ENCODE data around the gene CDH2.

Gene CDH2

DNA sequence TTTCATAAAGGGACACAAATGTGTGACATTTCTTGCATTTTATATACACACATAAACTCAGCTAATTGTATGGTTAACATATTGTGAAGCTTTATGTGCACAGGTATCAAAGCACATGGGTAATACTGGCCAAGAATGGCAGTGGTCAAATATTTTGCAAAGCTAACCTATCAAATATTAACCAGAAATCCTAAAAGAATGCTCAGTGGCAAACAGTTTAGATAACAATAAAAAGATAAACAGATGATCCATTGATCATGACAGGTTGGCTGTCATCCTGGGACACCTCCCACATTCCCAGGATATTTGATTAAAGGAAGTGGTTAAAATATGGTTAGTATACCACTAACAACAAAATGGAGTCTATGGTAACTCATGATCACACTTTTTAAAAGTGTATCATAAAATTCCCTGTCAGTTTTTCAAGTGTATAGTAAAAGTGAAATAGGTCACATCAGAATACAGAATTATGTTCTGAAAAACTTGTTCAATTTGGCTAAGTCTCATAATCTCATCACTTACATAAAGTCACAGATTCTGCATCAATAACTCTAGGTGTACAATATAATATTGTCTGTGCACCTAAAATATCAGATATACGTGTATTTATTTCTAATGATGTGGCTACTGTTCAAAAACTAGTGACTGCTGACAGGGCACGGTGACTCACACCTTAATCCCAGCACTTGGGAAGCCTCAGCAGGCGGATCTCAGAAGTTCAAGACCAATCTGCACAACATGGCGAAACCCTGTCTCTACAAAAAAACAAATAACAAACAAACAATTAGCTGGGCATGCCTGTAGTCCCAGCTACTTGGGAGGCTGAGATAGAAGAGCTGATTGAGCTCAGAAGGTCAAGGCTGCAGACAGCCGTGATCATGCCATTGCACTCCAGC, 48.9 kb downstream of the CDH2 start:
- DNase-seq (ENCODE audit: low read depth) = no peak

DNA sequence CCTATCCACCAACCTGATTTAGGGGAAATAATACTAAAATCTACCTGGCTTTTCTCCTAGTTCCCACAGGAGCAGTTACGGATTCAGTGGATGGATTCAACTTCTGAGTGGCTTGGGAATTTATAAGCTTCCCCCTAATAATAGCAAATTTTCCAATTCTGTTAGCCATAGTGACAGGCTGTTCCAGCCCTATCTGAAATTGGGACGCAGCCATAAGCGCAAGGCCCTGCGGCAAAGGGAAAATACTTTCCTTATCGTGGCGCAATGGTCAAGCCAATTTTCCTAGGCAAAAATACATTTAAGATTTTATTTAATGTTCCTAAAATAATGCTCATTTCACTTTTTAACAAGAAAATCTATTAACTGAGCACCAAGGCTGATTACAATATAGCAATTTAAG, 49.7 kb downstream of the CDH2 start:
- DNase-seq (ENCODE audit: low read depth) = no peak

DNA sequence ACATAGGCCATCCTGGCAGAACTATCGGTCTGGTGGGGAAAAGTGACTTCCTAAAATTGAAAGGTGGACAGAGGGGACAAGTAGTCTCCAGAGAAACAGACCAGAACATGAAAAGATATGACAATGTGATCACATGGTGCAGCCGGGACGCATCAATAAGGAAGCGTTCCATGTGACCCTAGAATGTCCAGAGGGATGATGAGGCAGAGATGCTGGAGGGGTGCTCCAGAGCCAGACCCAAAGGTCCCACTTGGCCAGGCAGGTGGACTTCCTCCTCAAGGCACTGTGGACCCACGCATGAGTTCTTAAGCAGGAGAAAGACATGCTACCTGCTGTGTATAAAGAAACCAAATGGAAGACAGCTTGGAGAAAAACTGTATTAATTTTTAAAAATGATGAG, 50.2 kb downstream of the CDH2 start:
- DNase-seq (ENCODE audit: low read depth) = no peak

DNA sequence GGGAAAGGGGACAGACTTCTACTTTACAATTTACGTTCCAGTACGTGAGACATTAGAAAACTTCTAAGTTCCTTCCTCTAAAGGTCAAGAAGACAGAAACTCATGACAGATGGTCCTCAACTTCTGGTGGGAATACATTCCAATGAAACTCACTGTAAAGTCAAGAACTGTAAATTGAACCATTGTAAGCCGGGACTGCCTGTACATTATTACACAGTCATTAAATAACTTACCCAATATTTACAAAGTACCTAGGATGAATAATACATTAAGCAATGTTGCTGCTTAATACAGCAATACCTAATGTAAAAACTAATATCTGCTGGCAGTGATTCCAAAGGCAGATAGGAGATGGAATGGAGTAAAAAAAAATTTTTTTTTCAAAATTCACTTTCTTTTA, 51.9 kb downstream of the CDH2 start:
- DNase-seq (ENCODE audit: low read depth) = no peak

DNA sequence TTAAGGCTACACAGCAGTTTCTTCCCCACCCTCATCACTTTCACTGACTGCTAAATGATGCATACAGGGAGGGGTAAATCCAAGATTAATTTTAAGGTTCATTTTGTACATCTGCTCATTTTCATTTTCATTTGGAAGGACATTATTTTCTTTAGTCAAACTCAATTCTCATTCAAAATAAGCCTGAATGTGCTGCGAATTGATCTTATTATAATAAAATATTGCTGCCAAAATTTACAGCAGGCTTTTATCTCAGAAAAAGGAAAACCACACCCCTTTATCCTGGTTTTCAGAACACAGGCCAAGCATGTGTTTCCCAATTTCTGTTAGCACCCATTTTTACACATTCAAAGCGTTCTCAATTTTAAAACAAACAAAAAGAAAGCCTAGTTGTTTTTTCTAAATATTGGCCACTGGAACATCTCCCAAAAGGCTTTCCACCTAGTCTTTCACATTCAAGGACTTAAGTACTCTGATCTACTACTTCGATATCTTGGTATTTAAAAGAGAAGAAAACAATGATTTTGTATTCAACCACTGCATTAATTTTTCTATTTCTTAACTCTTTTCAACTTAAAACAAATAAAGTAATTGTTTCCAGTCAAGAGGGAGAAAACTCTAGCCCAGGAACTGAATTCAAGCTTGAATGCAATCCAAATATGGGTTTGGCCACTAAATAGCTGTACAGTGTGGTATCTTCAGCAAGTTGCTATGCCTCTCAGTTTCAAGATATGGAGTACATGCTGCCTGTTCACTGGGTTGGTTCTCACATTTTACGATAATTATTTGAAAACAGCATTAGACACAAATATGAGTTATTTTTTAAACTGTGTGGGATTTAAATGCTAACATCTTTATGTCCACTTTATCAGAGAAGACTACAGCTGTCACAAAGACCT, 52.5 kb downstream of the CDH2 start:
- DNase-seq (ENCODE audit: low read depth) = peak; percentile 59

DNA sequence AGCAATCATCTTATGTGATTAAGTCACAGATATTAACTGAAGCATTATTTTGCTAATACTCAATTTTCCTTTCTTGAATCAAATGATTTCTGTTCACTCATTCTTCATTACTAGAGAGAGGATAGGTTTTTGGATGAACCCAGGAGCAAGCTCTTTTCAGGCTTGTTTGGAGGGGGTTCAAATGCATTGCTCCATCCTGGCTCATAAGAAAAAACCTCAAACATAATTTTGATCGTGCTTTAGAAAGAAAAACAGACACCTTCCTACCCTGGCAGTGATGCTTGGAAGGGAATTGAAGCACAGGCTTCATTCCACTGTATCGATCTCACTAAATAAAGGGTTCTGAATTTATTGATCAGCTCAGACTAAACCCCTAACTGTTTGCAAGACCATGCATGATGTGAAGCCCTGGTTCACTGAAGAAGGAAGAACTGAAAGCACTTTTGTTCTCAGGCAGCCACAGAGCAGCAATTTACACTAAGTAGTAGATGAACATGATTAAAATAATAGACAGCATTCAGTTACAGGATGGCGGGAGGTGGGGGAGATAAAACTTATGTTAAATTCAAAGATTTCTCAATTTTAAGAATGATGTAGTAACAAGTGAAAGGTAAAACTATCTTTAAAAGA, 53.4 kb downstream of the CDH2 start:
- no peak for DNase-seq (ENCODE audit: low read depth)

DNA sequence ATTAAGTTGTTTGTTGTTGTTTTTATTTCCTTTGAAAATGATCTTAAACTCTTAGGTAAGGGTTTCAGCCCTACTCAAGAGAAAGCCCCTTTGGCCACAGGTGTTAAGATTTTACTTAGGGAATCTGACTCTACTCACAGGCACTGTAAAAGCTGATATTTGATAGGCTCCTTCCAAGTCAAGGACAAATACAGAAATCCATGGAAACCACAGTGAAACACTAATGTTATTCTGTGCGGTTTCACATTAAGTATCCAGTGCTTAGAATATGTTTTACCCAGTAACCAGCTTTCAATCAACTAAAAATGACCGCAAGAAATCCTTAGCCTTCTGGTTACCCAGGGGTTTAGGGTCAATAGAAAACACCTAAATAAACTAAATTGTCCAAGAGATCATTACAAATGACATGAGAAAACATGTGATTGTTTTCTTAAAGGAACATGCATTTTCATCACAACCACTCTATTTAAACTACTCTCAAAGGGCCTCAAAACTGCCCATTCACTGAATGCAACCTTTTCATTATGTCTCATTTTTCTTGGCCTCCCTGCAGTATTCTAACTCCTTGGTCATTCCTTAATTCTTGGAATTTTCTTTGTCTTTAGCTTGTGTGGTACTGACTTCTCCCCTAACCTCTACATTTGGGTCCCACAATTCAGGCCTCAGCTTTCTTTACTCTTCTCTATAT, 56.0 kb downstream of the CDH2 start:
- no peak for DNase-seq (ENCODE audit: low read depth)

DNA sequence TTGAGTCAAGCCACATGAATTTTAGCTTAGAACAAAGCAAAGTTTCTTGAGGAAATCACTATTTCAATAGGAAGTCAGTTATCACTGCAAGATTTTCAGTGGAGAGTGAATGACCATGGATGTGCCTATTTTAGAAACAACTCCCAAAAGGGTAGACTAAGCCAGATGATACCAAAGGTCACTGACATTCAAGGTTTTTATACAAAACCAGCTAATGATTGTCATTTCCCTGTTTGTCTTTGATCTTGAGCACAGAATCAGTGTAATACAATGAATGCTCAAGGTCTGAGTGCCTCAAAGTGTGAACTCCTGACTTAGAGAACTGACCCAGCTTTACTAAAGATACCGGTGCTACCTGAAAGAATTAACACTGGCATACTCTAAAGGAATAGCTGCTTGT, 60.5 kb downstream of the CDH2 start:
- DNase-seq (ENCODE audit: low read depth) = no peak

DNA sequence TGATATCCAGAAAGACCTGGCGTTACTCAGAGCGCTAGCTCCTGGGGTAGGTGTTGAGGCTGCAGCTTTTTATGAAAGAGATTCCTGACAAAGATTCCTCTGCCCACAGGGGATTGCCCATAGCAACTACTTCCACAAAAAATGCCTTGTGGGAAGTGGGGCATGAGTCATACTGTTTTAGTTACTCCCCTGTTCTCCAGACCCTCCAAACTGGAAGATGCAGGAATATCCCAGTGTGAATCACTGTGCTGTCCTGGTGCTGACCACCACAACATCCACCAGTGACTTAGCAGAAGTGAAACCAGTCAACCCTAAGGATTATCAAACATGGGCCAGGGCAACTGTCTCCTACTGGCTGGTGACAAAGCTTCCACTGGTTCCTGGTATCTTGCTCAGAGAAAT, 61.8 kb downstream of the CDH2 start:
- DNase-seq (ENCODE audit: low read depth) = peak; percentile 18

DNA sequence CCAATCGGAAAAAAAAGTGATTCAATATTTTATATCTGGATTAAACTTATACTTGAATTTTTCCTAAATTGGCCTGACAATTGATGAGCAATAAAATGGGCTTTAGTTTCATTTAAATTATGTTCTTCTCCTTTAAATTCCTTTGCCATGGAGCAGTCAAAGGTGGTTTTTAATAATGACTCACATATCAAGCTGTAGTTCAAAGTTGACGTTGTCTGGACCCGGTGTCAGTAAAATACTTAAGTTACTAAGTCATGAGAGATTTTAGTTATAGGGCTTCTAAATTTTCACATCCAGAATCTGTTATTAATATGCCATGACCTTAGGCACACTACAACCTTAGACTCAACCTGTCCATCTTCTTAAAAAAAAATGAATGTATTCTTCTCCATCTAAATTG, 62.5 kb downstream of the CDH2 start:
- DNase-seq (ENCODE audit: low read depth) = no peak

DNA sequence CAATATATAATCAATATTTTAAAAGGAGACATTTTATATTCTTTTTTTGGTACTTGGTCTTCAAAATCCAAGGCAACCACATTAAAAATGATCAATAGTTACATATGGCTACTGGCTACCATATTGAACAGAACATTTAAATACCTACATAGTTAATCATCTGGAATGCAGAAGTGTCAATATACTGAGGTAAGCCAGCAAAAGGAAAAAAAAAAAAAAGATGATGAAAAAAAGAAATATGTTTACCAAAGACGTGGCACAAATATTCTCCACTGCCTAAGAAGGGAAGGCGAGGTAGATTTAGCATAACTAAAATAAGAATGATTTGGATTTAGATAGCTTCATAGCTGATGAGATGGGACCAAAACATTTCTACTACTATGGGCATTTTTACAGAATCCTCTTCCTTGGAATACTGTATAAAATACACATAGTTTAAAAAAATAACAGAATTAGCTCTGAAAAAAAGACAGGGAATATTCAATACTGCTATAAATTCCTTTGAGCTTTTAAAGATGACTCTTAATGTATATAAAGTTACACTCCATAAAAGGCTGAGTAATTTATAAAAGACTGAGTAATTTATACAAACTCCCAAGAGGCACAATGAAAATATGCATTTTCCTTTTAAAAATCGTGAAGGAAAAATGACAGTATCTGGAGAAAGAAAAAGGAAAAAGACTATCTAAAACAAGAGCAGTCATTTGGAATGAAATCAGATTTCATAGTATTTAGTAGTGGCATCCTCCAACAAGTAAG, 63.5 kb downstream of the CDH2 start:
- no peak for DNase-seq (ENCODE audit: low read depth)

DNA sequence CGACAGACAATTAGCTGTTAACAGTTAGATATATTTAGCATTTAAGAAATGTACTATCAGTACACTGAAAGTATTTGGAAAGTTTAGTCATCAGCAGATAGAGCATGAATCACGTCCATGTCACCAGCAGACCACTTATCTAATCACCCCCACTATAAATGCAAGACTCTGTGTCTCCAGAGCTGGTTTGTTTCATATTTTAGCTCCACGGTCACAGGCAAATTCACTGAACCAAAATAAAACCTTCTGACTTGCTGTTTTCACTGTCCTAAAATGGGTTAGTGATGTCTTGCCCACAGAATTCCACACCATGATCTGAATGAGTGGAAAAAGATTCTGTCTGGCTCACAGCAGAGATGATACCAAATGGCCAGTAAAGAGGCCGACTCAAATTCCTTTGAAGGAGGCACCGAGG, 64.9 kb downstream of the CDH2 start:
- peak; percentile 25 for DNase-seq (ENCODE audit: low read depth)

DNA sequence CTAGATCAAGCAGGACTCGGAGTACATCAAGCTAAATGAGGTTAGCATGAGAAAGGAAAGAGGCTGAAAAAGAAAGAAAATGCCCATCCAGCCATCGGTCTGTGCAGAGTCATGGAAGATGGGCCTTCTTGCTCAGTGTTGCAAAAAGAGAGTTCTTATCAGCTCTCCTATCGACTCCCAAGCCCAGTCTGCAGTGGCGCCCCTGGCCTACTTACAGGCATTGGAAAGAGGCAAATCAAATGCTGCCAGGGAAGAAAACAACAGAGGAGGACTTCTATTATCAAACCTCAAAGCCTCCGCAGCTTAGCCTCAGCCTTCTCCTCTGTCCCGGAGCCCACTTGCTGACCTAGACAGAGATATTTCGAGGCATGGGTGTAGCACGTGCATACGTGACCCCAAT, 66.0 kb downstream of the CDH2 start:
- no peak for DNase-seq (ENCODE audit: low read depth)

DNA sequence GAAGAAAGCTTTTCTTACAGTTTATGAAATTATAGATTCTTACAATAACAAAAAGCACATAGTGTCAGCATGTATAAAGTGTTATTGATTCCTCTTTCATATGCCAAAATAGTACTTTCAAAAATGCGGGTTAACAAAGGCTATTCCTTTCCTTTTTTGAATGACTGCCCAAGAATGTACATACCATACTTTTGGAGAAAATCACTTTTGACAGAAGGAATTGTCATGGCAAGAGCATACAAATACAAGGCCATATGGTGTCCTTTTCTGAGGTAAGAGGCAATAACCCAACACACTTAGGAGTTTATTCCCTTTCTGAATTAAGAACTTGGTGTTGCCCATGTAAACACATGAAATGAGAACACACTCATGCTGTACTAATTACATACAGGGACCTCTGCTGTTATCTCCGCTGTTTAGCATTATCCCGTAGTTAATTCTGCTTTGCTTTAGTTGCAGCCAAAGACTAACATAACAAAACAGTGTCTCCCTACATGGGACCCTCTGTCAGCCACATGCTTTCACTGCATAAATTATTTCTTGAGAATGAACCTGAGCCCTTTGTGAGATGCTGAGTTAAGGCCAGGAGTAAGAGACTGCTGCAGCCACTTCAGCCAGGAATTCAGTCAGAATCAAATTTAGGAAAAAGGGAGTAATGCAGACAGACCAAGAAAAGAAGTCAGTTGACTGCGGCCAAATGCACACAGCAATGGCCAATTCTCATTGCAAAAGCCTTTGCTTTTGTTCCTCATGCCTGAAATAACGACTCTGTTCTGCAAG, 67.0 kb downstream of the CDH2 start:
- peak; percentile 46 for DNase-seq (ENCODE audit: low read depth)

DNA sequence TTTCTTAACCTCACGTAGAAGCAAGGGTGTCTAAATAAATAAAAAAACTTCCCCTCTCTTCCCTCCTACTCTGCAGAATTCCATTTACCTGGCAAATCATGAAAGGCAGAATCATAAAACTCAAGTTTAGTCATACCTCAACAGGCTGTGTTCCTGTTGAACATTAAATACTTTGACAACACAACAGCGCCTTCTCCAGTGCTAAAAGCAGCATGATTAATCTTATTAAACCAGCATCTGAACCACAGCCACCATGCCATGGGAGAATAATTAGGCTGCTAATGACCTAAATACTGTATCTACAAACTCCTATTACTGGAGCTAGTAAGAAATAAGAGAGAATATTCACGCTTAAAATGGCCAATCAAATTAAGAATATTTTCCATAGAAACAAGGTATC, 68.1 kb downstream of the CDH2 start:
- DNase-seq (ENCODE audit: low read depth) = no peak

DNA sequence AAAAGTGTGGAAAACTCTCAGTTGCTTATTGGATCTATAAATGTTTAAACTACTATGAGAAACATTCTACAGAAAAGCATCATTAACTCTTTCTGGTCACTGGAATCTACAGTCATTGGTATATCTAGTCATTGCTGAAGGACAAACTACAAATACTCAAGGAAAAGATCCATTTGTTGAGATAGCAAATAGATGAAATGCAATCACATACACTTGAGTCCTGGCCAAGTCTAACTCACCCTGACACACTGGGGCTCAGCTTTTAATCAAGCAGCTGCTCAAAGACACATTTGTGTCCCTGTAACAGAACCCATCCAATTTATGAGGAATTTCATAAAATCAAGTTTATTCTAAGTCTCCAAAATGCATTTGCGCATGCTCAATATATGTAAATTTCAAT, 68.7 kb downstream of the CDH2 start:
- no peak for DNase-seq (ENCODE audit: low read depth)

DNA sequence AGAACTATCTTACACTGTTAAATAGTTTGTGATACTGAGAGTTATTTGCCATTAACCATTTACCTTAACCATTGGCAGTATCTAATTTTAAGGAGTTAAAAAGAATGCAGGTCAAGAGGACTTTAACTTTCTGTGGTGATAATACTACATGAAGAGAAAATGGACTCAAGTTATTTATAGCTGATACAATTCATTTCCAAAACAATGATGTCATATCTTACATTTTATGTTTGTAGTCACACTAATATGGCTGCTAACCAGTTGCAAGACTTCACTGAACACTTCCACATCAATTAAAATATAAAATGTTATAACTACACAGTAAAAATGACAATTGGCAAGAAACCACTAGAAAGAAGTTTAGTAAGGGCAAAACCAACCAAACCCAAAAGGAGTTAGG, 77.7 kb downstream of the CDH2 start:
- DNase-seq (ENCODE audit: low read depth) = no peak

DNA sequence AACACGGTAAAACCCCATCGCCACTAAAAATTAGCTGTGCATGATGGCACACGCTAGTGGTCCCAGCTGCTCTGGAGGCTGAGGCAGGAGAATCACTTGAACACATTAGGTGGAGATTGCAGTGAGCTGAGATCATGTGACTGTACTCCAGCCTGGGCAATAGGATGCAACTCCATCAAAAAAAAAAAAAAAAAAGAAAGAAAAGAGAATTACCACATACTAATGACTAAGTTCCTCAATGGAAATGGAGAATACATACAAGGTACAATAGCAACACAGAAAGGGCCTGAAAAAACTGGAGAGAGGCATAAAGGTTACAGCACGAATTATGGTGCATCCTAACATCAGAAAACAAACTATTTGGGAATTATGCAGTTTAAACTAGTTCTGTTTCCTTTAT, 81.3 kb downstream of the CDH2 start:
- peak; percentile 9 for DNase-seq (ENCODE audit: low read depth)

DNA sequence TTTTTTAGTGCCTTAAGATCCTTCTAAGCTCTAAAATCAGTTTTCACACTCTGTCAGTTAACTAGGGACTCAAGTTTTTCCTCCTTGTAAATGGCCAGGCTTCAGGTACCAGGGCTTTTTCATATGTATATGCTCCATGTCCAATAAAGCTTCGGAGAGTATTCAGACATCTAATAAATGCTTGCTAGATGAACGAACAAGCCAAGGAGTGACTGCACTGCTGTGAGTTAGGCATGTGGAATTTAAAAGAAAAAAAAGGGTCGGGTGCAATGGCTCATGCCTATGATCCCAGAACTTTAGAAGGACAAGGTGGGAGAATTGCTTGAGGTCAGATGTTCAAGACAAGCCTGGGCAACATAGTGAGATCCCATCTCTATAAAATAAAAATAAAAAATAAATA, 81.9 kb downstream of the CDH2 start:
- no peak for DNase-seq (ENCODE audit: low read depth)

DNA sequence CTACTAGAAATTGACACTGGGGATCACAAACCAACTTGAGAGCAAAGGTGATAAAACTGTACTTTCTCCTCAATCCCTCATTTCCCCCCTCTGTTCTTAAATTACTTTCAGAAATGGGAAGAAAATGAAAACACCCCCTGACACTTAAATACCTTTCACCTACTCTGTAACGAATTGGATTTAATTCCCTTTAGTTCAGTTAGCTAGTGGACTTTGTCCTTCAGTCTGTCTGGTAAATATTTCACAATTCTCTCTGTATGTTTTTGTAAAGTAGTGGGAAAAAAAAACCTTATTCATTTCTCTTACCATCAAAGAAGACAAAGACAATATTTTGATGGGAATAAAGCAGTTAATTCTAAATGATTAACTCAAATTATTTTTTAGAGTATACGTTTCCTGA, 85.7 kb downstream of the CDH2 start:
- no peak for DNase-seq (ENCODE audit: low read depth)

DNA sequence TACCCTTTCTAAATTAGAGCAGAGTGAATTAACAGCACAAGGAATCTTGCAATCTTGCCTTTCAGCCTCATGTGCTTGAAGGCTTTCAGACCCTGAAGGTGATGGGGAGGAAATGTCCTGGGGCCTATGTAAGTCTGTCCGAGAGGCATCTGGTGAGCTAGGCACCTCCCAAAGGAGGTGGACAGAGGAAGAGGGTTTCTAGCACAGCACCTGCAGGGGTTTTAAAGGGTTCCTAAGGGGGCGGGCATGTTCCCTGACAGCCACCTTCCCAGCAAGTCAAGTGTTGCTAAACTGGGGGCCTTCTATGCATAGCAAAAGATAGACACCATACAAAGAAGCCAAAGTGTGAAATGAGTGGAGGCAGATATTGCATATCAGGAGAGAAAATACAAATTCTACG, 88.5 kb downstream of the CDH2 start:
- no peak for DNase-seq (ENCODE audit: low read depth)

All from fibroblast of gingiva (primary cell).